Spleen (tissue), 11 donors: ENCODE measurements around the gene ATP1A4. TPM values are rescaled to one million over a fixed set of nuclear protein-coding genes. Genes with fewer than 3 reads are reported as not detected.

Experiments
- DNase-seq: peaks from one replicate; pipeline ENCODE4 v3.0.0-alpha.2; 2020
- H3K27ac ChIP-seq, 8 donors: fragments of 200-600 bp; sonication (generic) in 7 of 8; 1 replicate in 4 of 8; 2 replicates in 4 of 8; pipeline versions ENCODE4 v1.5.0 to v1.8.0; 2016 to 2021; ENCODE audit warnings: inconsistent platforms in 4 of 8, mild to moderate bottlenecking in 4 of 8, moderate library complexity in 1 of 8
- H3K27me3 ChIP-seq, 7 donors: fragments of 200-600 bp; sonication (generic) in 6 of 7; replicated peaks in 1 of 7; 1 replicate in 4 of 7; 2 replicates in 3 of 7; pipeline versions ENCODE4 v1.5.0 to v1.8.0; 2016 to 2021; ENCODE audit warnings: inconsistent platforms in 3 of 7, mild to moderate bottlenecking in 1 of 7
- H3K36me3 ChIP-seq, 6 donors: fragments of 200-600 bp; sonication (generic) in 5 of 6; 1 replicate in 4 of 6; 2 replicates in 2 of 6; pipeline versions ENCODE4 v1.5.0 to v1.8.0; 2016 to 2021; ENCODE audit warnings: inconsistent platforms in 2 of 6
- H3K4me1 ChIP-seq, 6 donors: fragments of 200-600 bp; sonication (generic) in 5 of 6; 1 replicate in 3 of 6; 2 replicates in 3 of 6; pipeline versions ENCODE4 v1.5.0 to v1.8.0; 2016 to 2021; ENCODE audit warnings: inconsistent platforms in 3 of 6
- H3K4me3 ChIP-seq, 8 donors: fragments of 200-600 bp; sonication (generic) in 7 of 8; 1 replicate in 4 of 8; 2 replicates in 4 of 8; pipeline versions ENCODE4 v1.5.0 to v1.8.0; 2016 to 2021; ENCODE audit warnings: inconsistent platforms in 4 of 8, mild to moderate bottlenecking in 4 of 8, moderate library complexity in 2 of 8
- H3K9me3 ChIP-seq, 8 donors: fragments of 200-600 bp; sonication (generic) in 7 of 8; 1 replicate in 4 of 8; 2 replicates in 4 of 8; pipeline versions ENCODE4 v1.5.0 to v1.8.0; 2016 to 2021; ENCODE audit warnings: inconsistent platforms in 4 of 8
- POLR2A ChIP-seq, 3 donors: fragments of 450-650 bp; IDR thresholded peaks; one replicate each; pipeline ENCODE4 v1.5.1; 2017; ENCODE audit warnings: antibody characterized with exemption in 3 of 3, mild to moderate bottlenecking in 1 of 3
- POLR2AphosphoS5 ChIP-seq, 3 donors: sonication (generic); formaldehyde crosslinking; IDR thresholded peaks; one replicate each; pipeline ENCODE4 v1.5.1; 2017; ENCODE audit warnings: antibody characterized with exemption in 3 of 3
- WGBS, 5 donors: extraction: QIAGEN DNeasy Blood & Tissue Kit in 3 of 5; methylation state at CpG; one replicate each; pipeline versions ENCODE4 v1.1.5 to v1.1.7; 2013 to 2018; 5-methylcytosine and 5-hydroxymethylcytosine counted together
- intact Hi-C: fragments of 100-400 bp; cut with DNase I; formaldehyde crosslinking; loops from one replicate; pipeline ENCODE4 v1.15.0; 2023; ENCODE audit warnings: low total_unique reads
- polyA plus RNA-seq, 3 donors: library from polyadenylated mRNA; stranded (reverse); fragments of 200-250 nt; gene quantifications; one replicate each; pipeline ENCODE4 v1.2.1, GENCODE V29; 2013
- total RNA-seq, 7 donors: library from RNA; depleted of rRNA in 3 of 7; stranded (reverse); fragments of >200 nt in 3 of 7; fragmentation: NEBNext Ultra II Directional in 4 of 7; extraction: Animal tissue kit (Norgen Biotek cat#: 25700) in 4 of 7; gene quantifications; one replicate each; pipeline versions ENCODE4 v1.1.0 to v1.2.1, GENCODE V29; 2016 to 2021
- TF ChIP-seq, protein P1 (sequence below), 11 experiments: fragments of 200-600 bp in 7 of 11; fragments of 450-650 bp in 4 of 11; sonication (generic) in 4 of 11; IDR thresholded peaks in 8 of 11; conservative IDR thresholded peaks in 3 of 11; 1 replicate in 7 of 11; 2 replicates in 4 of 11; pipeline versions ENCODE4 v1.4.0 to v1.8.0; 2016 to 2021; ENCODE audit warnings: antibody characterized with exemption in 11 of 11, inconsistent platforms in 4 of 11, mild to moderate bottlenecking in 1 of 11
- donor health status: healthy with polysubstance abuse.
- donor health status: DM: no; HTN: no; CAD: no; lungs with moderate emphysema.
- donor health status: DM: no; HTN: no; CAD: no.
- donor health status: Bipolar disorder and iron deficiency.
- donor health status: healthy.
- donor health status: DM: no; HTN: no; CAD: no.
- donor health status: DM: yes; HTN: yes; CAD: no.

ATP1A4 gene
- total and polyA plus RNA-seq, 10 donors: 0.70 to 2.9 (median 0.95) TPM; not detected in 2

DNA sequence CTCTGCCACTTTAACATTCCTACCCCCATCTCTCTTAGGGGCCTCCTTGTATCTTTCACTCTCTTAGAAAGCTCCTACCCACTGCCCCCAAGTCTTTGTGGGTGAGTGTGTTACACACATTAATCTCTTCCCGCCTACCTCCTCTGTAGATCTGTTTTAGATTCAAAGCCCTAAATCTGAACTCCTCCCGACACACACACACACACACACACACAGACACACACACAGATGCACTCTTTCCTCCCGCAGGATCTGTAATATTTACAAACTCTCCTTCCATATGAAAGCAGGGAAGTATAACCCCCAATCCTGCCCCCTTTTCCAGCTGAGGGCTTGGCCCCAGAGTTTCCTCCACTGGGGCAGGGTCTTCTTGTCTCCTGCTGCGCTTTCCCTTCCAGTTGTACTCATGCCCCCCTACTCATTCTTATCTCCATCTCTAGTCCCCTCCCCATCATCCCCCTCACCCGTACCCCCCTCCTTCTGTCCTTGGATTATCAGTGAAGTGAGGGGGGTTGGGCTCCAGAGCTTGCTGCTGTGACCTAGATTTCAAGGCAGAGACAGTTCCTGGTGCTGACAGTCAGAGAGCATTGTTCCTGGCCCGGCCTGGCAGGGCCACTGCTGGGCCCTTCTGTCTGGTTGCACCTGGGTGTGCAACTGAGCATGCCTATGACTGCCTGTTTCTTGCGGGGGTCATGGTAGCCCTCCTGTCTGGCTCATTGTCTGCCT, 58.1 kb downstream of the ATP1A4 start:
- Histone ChIP-seq H3K27ac (peak overlapping the region in 5 of 8 donors; percentile 89 to 95 (median 93)), H3K4me3 (no peak overlapping the region), H3K9me3 (no peaks in the 10 kb centered on the region), H3K36me3 (peaks cover 0 to 77% (median 40%) of the 10 kb centered on the region in 6 donors), H3K27me3 (no peaks in the 10 kb centered on the region), H3K4me1 (peaks cover 33 to 77% (median 64%) of the 10 kb centered on the region in 6 donors)
- intact Hi-C loops: no loop called here
- peak in 2 of 3 donors; percentile 34 to 38 for TF ChIP-seq POLR2AphosphoS5 (IDR thresholded peaks at IDR 0.05)
- TF ChIP-seq, protein P1, sequence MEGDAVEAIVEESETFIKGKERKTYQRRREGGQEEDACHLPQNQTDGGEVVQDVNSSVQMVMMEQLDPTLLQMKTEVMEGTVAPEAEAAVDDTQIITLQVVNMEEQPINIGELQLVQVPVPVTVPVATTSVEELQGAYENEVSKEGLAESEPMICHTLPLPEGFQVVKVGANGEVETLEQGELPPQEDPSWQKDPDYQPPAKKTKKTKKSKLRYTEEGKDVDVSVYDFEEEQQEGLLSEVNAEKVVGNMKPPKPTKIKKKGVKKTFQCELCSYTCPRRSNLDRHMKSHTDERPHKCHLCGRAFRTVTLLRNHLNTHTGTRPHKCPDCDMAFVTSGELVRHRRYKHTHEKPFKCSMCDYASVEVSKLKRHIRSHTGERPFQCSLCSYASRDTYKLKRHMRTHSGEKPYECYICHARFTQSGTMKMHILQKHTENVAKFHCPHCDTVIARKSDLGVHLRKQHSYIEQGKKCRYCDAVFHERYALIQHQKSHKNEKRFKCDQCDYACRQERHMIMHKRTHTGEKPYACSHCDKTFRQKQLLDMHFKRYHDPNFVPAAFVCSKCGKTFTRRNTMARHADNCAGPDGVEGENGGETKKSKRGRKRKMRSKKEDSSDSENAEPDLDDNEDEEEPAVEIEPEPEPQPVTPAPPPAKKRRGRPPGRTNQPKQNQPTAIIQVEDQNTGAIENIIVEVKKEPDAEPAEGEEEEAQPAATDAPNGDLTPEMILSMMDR (IDR thresholded peaks at IDR 0.05 in 8 of 11, conservative IDR thresholded peaks at IDR 0.05 in 3 of 11): no peak
- DNase-seq: no peak
- 60 to 77% (median 68%) methylated on average over 7 of the region's 7 CpGs for WGBS, 5 donors

DNA sequence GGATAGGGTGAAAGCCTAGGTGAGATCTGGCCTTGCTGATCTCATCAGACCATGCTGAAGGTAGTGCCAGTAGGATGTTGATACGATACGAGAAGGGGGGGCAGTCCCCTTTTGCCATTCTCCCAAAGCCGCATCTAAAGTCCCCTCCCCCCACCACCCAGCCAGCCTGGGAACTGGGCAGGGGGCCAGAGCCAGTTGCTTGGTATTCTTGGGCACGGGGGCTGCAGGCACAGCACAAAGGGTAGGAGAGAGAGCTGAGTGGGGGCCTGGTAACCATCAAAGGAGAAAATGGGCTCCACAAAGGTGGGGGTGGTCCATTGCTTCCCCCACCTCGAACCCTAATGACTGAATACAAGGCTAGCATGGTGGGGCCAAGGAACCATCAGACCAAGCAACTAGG, 59.2 kb downstream of the ATP1A4 start:
- peak overlapping the region in 5 of 8 donors; percentile 14 to 95 (median 89) for H3K27ac ChIP-seq
- H3K4me3 ChIP-seq: no peak overlapping the region
- H3K36me3 ChIP-seq: peaks cover 0 to 88% (median 51%) of the 10 kb centered on the region in 6 donors
- H3K27me3 ChIP-seq: no peaks in the 10 kb centered on the region
- DNase-seq: no peak
- intact Hi-C loops: no loop called here
- 75 to 86% (median 84%) methylated on average over 5 of the region's 5 CpGs for WGBS, 5 donors
- TF ChIP-seq, protein P1 (IDR thresholded peaks at IDR 0.05 in 8 of 11, conservative IDR thresholded peaks at IDR 0.05 in 3 of 11): no peak
- TF ChIP-seq POLR2A (IDR thresholded peaks at IDR 0.05): no peak
- H3K4me1 ChIP-seq: peaks cover 27 to 75% (median 60%) of the 10 kb centered on the region in 6 donors
- H3K9me3 ChIP-seq: no peaks in the 10 kb centered on the region

- WGBS, 5 donors: 84 to 90% (median 85%) methylated on average over 10 of the region's 10 CpGs
- intact Hi-C loops: no loop called here
- no peak overlapping the region for H3K4me3 ChIP-seq
- H3K4me1 ChIP-seq: peaks cover 24 to 75% (median 54%) of the 10 kb centered on the region in 6 donors
- peaks cover 0 to 95% (median 57%) of the 10 kb centered on the region in 6 donors for H3K36me3 ChIP-seq
- H3K9me3 ChIP-seq: no peaks in the 10 kb centered on the region
- no peaks in the 10 kb centered on the region for H3K27me3 ChIP-seq
- DNase-seq: no peak
- peak overlapping the region in 4 of 8 donors; percentile 41 to 95 (median 91) for H3K27ac ChIP-seq
- TF ChIP-seq POLR2A (IDR thresholded peaks at IDR 0.05) (no peak), POLR2AphosphoS5 (IDR thresholded peaks at IDR 0.05) (no peak)
- TF ChIP-seq, protein P1 (IDR thresholded peaks at IDR 0.05 in 8 of 11, conservative IDR thresholded peaks at IDR 0.05 in 3 of 11): no peak
Measured at GRCh38 chr1:160211046-160211790, 59.8 kb downstream of the ATP1A4 start.
